ENCODE results near the gene STUB1.

DNA sequence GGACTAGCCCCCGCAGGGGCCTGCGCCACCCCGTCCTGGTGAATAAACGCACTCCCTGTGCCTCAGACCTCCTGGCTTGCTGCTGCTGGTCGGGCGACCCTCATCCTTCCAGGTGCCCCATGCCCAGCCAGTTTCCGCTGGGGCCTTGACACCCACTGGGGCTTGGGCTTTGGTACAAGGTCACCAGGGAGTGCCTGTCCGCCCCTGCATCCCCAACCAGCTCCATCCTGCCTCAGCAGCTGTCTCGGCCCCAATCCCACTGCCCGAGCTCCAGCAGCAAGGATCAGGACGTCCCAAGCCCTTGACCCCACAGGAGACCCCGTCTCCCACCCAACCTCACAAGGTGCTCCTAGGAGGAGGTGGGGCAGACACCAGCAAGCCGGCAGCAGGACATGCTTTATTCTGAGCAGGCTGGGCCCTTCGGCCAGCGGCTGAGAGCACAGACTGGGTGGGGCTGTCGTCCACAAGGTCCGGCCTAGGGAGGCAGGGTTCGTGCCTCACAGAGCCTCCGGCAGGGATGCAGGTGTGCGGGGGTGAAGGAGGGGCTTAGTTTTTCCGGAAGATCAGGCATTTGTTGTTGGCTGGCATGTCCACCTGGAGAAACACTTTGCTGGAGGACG, 46.0 kb upstream of the STUB1 start:
- TF ChIP-seq FOXA1 (IDR thresholded peaks at IDR 0.05) (no peak), FOXM1 (IDR thresholded peaks at IDR 0.05; ENCODE audit: borderline replicate concordance) (no peak), SP1 (IDR thresholded peaks at IDR 0.05) (no peak), ARNT (IDR thresholded peaks at IDR 0.05) (no peak), SUZ12 (IDR thresholded peaks at IDR 0.05) (no peak), BHLHE40 (IDR thresholded peaks at IDR 0.05; ENCODE audit: borderline replicate concordance) (no peak), LEF1 (IDR thresholded peaks at IDR 0.05; ENCODE audit: borderline replicate concordance) (no peak)

Data from HEK293T (cell line).